Liver (tissue), 3 donors: ENCODE measurements around the gene HSD17B12.

Source experiments
- CTCF ChIP-seq: fragments of 150-350 bp; IDR thresholded peaks from 2 replicates; pipeline ENCODE4 v1.5.1; 2017; ENCODE audit warnings: improper control_type of control experiment, low read depth, low read length; ENCODE audit not compliant: missing input control
- GABPA ChIP-seq, 2 donors: IDR thresholded peaks in 1 of 2; conservative IDR thresholded peaks in 1 of 2; 2 replicates each; pipeline ENCODE4 v1.6.1; 2016; ENCODE audit warnings: antibody characterized with exemption in 2 of 2, mild to moderate bottlenecking in 1 of 2, moderate library complexity in 1 of 2
- MAX ChIP-seq: IDR thresholded peaks from 2 replicates; pipeline ENCODE4 v1.6.1; 2016; ENCODE audit warnings: antibody characterized with exemption
- RAD21 ChIP-seq, 2 donors: IDR thresholded peaks; 2 replicates each; pipeline ENCODE4 v1.6.1; 2016; ENCODE audit warnings: antibody characterized with exemption in 2 of 2, mild to moderate bottlenecking in 2 of 2
- RXRA ChIP-seq, 2 donors: IDR thresholded peaks; 2 replicates each; pipeline ENCODE4 v1.6.1; 2017 to 2018; ENCODE audit warnings: antibody characterized with exemption in 2 of 2, mild to moderate bottlenecking in 1 of 2
- TAF1 ChIP-seq: conservative IDR thresholded peaks from 2 replicates; pipeline ENCODE4 v1.6.1; 2016; ENCODE audit warnings: antibody characterized with exemption, mild to moderate bottlenecking
- donor health status: healthy.
- donor health status: healthy.

- TF ChIP-seq CTCF (no peak), TAF1 (no peak), GABPA (IDR thresholded peaks at IDR 0.05 in 1 of 2, conservative IDR thresholded peaks at IDR 0.05 in 1 of 2) (no peak), RXRA (IDR thresholded peaks at IDR 0.05) (no peak), MAX (no peak), RAD21 (IDR thresholded peaks at IDR 0.05) (no peak)
Observed at GRCh38 chr11:43802509-43802908, 122.0 kb downstream of the HSD17B12 start.
